HepG2 (cell line): ENCODE results near the gene C5orf34. TPM values are rescaled to one million over a fixed set of nuclear protein-coding genes. Genes with fewer than 3 reads are reported as not detected.
A peak's percentile ranks its signal among the peaks of the same experiment; 100 is the strongest.

Source experiments
- ATF6 ChIP-seq: sonication (generic); formaldehyde crosslinking; conservative IDR thresholded peaks from 2 replicates; pipeline ENCODE4 v1.4.0; 2020; ENCODE audit warnings: missing genetic modification reagents
- CENPX ChIP-seq: sonication (generic); formaldehyde crosslinking; IDR thresholded peaks from 2 replicates; pipeline ENCODE4 v1.9.0; 2021; ENCODE audit warnings: mild to moderate bottlenecking, missing genetic modification reagents, moderate library complexity
- FOXK1 ChIP-seq: sonication (generic); formaldehyde crosslinking; IDR thresholded peaks from 2 replicates; pipeline ENCODE4 v1.4.0; 2020; ENCODE audit warnings: low read depth, missing genetic modification reagents, borderline replicate concordance
- FOXM1 ChIP-seq: sonication (generic); formaldehyde crosslinking; IDR thresholded peaks from 2 replicates; pipeline ENCODE4 v1.5.0; 2020; ENCODE audit warnings: missing genetic modification reagents
- GZF1 ChIP-seq: sonication (generic); formaldehyde crosslinking; IDR thresholded peaks from 2 replicates; pipeline ENCODE4 v1.5.1; 2020; ENCODE audit warnings: mild to moderate bottlenecking, missing genetic modification reagents
- HMG20A ChIP-seq: IDR thresholded peaks from 2 replicates; pipeline ENCODE4 v1.6.1; 2016; ENCODE audit warnings: borderline replicate concordance
- ISX ChIP-seq: sonication (generic); formaldehyde crosslinking; conservative IDR thresholded peaks from 2 replicates; pipeline ENCODE4 v1.5.0; 2020; ENCODE audit warnings: missing genetic modification reagents
- MEIS2 ChIP-seq: sonication (generic); formaldehyde crosslinking; IDR thresholded peaks from 2 replicates; pipeline ENCODE4 v1.9.0; 2021; ENCODE audit warnings: mild to moderate bottlenecking, missing genetic modification reagents
- MLXIP ChIP-seq: sonication (generic); formaldehyde crosslinking; IDR thresholded peaks from 2 replicates; pipeline ENCODE4 v1.9.0; 2021; ENCODE audit warnings: missing genetic modification reagents, borderline replicate concordance
- NFIB ChIP-seq: sonication (generic); formaldehyde crosslinking; IDR thresholded peaks from 2 replicates; pipeline ENCODE4 v1.9.0; 2021; ENCODE audit warnings: missing genetic modification reagents, mild to moderate bottlenecking, borderline replicate concordance
- PAXIP1 ChIP-seq: sonication (generic); formaldehyde crosslinking; conservative IDR thresholded peaks from 2 replicates; pipeline ENCODE4 v1.4.0; 2020; ENCODE audit warnings: mild to moderate bottlenecking, missing genetic modification reagents, moderate library complexity
- PRDM10 ChIP-seq: sonication (generic); formaldehyde crosslinking; IDR thresholded peaks from 2 replicates; pipeline ENCODE4 v1.4.0; 2020; ENCODE audit warnings: low read depth, missing genetic modification reagents
- STAT5B ChIP-seq: sonication (generic); formaldehyde crosslinking; IDR thresholded peaks from 2 replicates; pipeline ENCODE4 v1.4.0; 2020; ENCODE audit warnings: missing genetic modification reagents
- ZBTB21 ChIP-seq: sonication (generic); formaldehyde crosslinking; IDR thresholded peaks from 2 replicates; pipeline ENCODE4 v1.4.0; 2020; ENCODE audit warnings: missing genetic modification reagents
- ZMYM2 ChIP-seq: sonication (generic); formaldehyde crosslinking; IDR thresholded peaks from 2 replicates; pipeline ENCODE4 v1.8.0; 2022; ENCODE audit warnings: mild to moderate bottlenecking, missing genetic modification reagents
- ZNF253 ChIP-seq: sonication (generic); formaldehyde crosslinking; IDR thresholded peaks from 2 replicates; pipeline ENCODE4 v1.8.0; 2022; ENCODE audit warnings: mild to moderate bottlenecking, missing genetic modification reagents, borderline replicate concordance
- ZNF432 ChIP-seq: sonication (generic); formaldehyde crosslinking; IDR thresholded peaks from 2 replicates; pipeline ENCODE4 v1.5.0; 2020; ENCODE audit warnings: missing genetic modification reagents, mild to moderate bottlenecking, borderline replicate concordance
- polyA plus RNA-seq, 8 experiments: library from polyadenylated mRNA; depleted of rRNA in 3 of 8; stranded (reverse) in 7 of 8; unstranded in 1 of 8; fragments of >200 nt; fragmentation: Illumina TruSeq in 4 of 8; extraction: Trizol in 4 of 8; gene quantifications; 2 replicates each; pipeline versions ENCODE4 v1.2.1 to v1.2.3, GENCODE V29; 2011 to 2016; ENCODE audit warnings: low read depth in 4 of 8, missing spikeins in 1 of 8, mixed read lengths in 1 of 8; ENCODE audit not compliant: insufficient read depth in 1 of 8
- total RNA-seq, 5 experiments: library from RNA; depleted of rRNA; stranded (reverse); fragments of >200 nt; fragmentation: Illumina TruSeq; extraction: Trizol; gene quantifications; 2 replicates each; pipeline ENCODE4 v1.2.3, GENCODE V29; 2016; ENCODE audit warnings: low read depth in 1 of 5

Gene C5orf34
- total and polyA plus RNA-seq, 2 of the 13 experiments (the other 11 are each of a cell fraction or from before 2014, with no cell fraction given): 3.2 to 6.4 TPM

- peak; percentile 54; the same call in 1 of the 2 replicates for TF ChIP-seq PRDM10 (CRISPR knock-in tag)
- TF ChIP-seq ATF6 (CRISPR knock-in tag): no peak; the same call in 1 of the 2 replicates
- no peak for TF ChIP-seq ZNF253
- no peak; the same call in 1 of the 2 replicates for TF ChIP-seq PAXIP1 (CRISPR knock-in tag)
- TF ChIP-seq ZMYM2 (CRISPR knock-in tag): 0 out of 2 replicates have a peak, but pooled peaks have one; percentile 26
- TF ChIP-seq MLXIP (CRISPR knock-in tag): no peak
- TF ChIP-seq FOXK1 (CRISPR knock-in tag): no peak
- no peak for TF ChIP-seq CENPX
- no peak for TF ChIP-seq ISX (CRISPR knock-in tag)
- TF ChIP-seq STAT5B (CRISPR knock-in tag): no peak
- no peak for TF ChIP-seq ZBTB21 (CRISPR knock-in tag)
- TF ChIP-seq FOXM1 (CRISPR knock-in tag): no peak
- no peak for TF ChIP-seq ZNF432 (CRISPR knock-in tag)
- no peak for TF ChIP-seq MEIS2 (CRISPR knock-in tag)
- no peak; the same call in 1 of the 2 replicates for TF ChIP-seq HMG20A (CRISPR knock-in tag)
- no peak for TF ChIP-seq GZF1 (CRISPR knock-in tag)
- TF ChIP-seq NFIB (CRISPR knock-in tag): no peak
These were observed 31.4 kb downstream of the C5orf34 start, which contains the start of gene TMEM267 (continued) for GRCh38 chr5:43483298-43484105.
